Nephron (organoid): ENCODE results near the gene COL24A1.

Experiments
- H3K27ac Mint-ChIP-seq, 3 experiments: 2 replicates each; pipeline ENCODE4 v1.8.0; 2020; ENCODE audit warnings: mixed read lengths in 3 of 3, mild to moderate bottlenecking in 2 of 3, moderate library complexity in 1 of 3
- H3K27me3 Mint-ChIP-seq: 2 replicates; pipeline ENCODE4 v1.8.0; 2021; ENCODE audit warnings: low read depth, mild to moderate bottlenecking, moderate library complexity, mixed read lengths
- H3K36me3 Mint-ChIP-seq: 2 replicates; pipeline ENCODE4 v1.8.0; 2020; ENCODE audit warnings: low read depth, mixed read lengths
- H3K4me1 Mint-ChIP-seq: 2 replicates; pipeline ENCODE4 v1.8.0; 2020; ENCODE audit warnings: mixed read lengths
- H3K4me3 Mint-ChIP-seq, 3 experiments: 2 replicates each; pipeline ENCODE4 v1.8.0; 2020; ENCODE audit warnings: mild to moderate bottlenecking in 3 of 3, mixed read lengths in 3 of 3, moderate library complexity in 2 of 3
- H3K9me3 Mint-ChIP-seq: 2 replicates; pipeline ENCODE4 v1.8.0; 2020; ENCODE audit warnings: mixed read lengths
- TF ChIP-seq, protein P1 (sequence below), 3 experiments: fragments of 200-600 bp; sonication (generic); IDR thresholded peaks; one replicate each; pipeline ENCODE4 v1.5.0; 2021; ENCODE audit warnings: antibody characterized with exemption in 3 of 3; ENCODE audit not compliant: unreplicated experiment in 3 of 3

The COL24A1 gene

DNA sequence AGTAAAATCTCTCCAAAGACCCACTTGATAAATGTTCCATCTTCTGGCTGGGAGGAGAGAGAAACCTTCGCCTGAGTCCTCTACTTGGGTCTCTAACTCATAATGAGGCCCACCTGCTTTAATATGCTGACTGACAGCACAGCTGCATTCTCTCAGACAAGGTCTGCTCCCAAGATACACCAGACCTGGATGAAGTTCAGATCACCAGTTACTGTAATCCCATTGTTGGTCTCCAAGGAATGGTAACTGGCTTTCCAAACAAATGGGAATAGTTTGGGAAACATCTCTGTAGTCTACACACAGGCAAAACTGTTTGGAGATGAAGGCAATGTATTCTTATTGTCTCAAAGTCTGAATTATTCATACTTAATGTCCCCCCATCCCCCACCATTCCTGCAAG, 27.9 kb upstream of the COL24A1 start:
- Mint-ChIP-seq H3K4me3 (no peak overlapping the region), H3K4me1 (peaks cover 21% of the 10 kb centered on the region), H3K27me3 (peaks cover 4% of the 10 kb centered on the region), H3K27ac (no peak overlapping the region), H3K9me3 (peaks cover 3% of the 10 kb centered on the region), H3K36me3 (no peaks in the 10 kb centered on the region)
- TF ChIP-seq, protein P1, sequence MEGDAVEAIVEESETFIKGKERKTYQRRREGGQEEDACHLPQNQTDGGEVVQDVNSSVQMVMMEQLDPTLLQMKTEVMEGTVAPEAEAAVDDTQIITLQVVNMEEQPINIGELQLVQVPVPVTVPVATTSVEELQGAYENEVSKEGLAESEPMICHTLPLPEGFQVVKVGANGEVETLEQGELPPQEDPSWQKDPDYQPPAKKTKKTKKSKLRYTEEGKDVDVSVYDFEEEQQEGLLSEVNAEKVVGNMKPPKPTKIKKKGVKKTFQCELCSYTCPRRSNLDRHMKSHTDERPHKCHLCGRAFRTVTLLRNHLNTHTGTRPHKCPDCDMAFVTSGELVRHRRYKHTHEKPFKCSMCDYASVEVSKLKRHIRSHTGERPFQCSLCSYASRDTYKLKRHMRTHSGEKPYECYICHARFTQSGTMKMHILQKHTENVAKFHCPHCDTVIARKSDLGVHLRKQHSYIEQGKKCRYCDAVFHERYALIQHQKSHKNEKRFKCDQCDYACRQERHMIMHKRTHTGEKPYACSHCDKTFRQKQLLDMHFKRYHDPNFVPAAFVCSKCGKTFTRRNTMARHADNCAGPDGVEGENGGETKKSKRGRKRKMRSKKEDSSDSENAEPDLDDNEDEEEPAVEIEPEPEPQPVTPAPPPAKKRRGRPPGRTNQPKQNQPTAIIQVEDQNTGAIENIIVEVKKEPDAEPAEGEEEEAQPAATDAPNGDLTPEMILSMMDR (IDR thresholded peaks at IDR 0.05; ENCODE audit: unreplicated experiment in 3 of 3) = no peak

DNA sequence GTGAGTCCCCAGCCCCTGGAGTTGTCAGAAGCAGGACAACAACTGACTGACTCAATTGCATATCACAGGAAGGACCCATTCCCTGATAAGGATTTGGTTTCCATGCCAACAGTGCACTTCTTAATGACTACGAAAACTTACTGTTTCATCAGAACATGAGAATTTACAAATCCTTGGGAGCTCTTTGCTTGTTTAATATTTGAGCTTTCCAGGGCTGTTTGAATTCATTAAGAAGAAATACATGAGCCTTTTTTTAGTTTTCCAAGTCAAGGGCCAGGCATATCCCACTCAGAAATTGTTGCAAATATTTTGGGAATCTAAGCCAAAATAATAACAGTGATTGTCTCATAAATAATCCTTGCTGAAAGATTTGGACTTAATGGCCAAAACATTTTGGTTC, 27.2 kb upstream of the COL24A1 start:
- H3K9me3 Mint-ChIP-seq = peaks cover 3% of the 10 kb centered on the region
- no peak overlapping the region for H3K4me3 Mint-ChIP-seq
- TF ChIP-seq, protein P1 (IDR thresholded peaks at IDR 0.05; ENCODE audit: unreplicated experiment in 3 of 3) = no peak
- H3K27ac Mint-ChIP-seq = no peak overlapping the region
- H3K27me3 Mint-ChIP-seq = peaks cover 8% of the 10 kb centered on the region
- no peaks in the 10 kb centered on the region for H3K36me3 Mint-ChIP-seq
- peaks cover 21% of the 10 kb centered on the region for H3K4me1 Mint-ChIP-seq

DNA sequence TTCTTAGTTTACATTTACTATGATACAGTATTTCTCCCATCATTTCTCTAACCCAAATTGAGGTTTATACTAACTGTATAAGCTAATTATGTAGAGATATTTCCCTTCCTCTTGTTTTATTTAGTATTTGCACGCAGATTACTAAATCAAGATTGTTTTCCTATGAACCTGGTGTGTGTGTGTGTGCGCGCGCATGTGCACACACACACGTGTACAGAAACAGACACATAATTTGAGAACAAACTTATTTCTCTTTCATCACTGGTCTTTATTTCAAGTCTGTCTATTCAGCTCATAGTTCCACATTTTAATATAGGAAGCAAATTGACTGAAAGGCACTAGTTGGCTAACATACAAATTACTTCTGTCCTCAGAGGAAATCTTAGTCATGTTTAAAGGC, 19.7 kb upstream of the COL24A1 start:
- Mint-ChIP-seq H3K4me3 (no peak overlapping the region), H3K36me3 (no peaks in the 10 kb centered on the region), H3K27me3 (peaks cover 4% of the 10 kb centered on the region), H3K27ac (no peak overlapping the region), H3K4me1 (peaks cover 9% of the 10 kb centered on the region), H3K9me3 (peaks cover 3% of the 10 kb centered on the region)
- TF ChIP-seq, protein P1 (IDR thresholded peaks at IDR 0.05; ENCODE audit: unreplicated experiment in 3 of 3) = no peak

DNA sequence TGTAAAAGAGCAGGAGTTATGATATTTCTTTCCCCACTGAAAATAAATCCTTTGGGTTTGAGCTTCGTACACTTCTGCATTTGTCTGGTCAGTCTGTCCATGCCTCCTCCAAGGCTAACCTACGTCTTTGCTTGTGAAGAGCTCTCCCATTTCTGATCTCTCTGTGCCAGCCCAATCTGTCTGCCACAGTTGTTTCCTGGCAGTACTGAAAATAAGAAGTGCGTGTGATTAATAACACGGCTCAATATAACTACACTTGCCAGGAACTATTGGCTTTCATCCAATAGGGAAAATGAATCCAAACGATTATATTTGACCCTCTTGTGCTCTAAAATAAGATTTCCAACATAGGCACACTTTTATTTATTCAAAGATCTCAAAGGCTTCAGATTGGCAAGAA, 19.2 kb upstream of the COL24A1 start:
- Mint-ChIP-seq H3K27ac (no peak overlapping the region), H3K4me3 (peak overlapping the region in 1 of 3 experiments; percentile 20), H3K27me3 (peaks cover 4% of the 10 kb centered on the region), H3K36me3 (no peaks in the 10 kb centered on the region), H3K9me3 (peaks cover 3% of the 10 kb centered on the region), H3K4me1 (peaks cover 9% of the 10 kb centered on the region)
- TF ChIP-seq, protein P1 (IDR thresholded peaks at IDR 0.05; ENCODE audit: unreplicated experiment in 3 of 3) = no peak

DNA sequence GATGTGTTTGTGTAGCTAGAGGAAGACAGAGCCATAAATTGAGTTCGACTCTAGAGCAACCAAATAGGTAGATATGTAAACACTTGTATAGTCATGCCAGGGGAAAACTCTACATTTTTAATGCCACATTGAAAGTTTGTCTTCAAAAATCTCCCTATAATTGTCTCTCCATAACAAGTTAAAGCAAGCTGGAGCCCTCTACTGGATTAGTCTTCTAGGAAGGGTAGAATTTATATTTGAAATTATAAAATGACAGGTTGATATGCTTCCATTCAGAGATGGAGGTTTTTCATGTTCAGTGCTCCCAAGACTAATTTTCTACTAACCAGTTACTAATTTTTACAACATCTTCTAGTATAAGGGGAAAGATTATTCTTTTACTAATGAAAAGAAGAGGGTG, 13.1 kb upstream of the COL24A1 start:
- Mint-ChIP-seq H3K27ac (no peak overlapping the region), H3K4me1 (no peaks in the 10 kb centered on the region), H3K36me3 (peaks cover 4% of the 10 kb centered on the region), H3K27me3 (peaks cover 4% of the 10 kb centered on the region), H3K9me3 (peaks cover 18% of the 10 kb centered on the region), H3K4me3 (no peak overlapping the region)
- TF ChIP-seq, protein P1 (IDR thresholded peaks at IDR 0.05; ENCODE audit: unreplicated experiment in 3 of 3) = no peak

DNA sequence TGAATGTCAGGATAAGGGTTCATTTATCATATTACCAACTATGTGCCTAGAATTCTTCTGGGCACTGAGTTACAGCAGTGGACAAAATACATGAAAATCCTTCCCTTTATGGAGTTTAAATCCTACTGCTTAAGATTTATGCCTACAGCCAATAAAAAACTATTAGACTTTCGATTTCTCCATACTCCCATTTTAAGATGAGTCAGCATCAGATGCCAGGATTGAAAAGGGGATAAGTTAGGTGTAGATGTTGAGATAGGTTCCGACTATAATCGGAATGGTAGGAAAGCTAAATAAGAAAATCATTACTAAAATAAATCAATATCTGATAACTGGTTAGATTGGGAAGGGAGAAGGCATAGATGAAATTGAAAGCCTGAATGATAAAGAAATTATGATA, 3.2 kb upstream of the COL24A1 start:
- no peaks in the 10 kb centered on the region for H3K36me3 Mint-ChIP-seq
- H3K27me3 Mint-ChIP-seq = peaks cover 25% of the 10 kb centered on the region
- no peak overlapping the region for H3K27ac Mint-ChIP-seq
- peaks cover 12% of the 10 kb centered on the region for H3K4me1 Mint-ChIP-seq
- peaks cover 5% of the 10 kb centered on the region for H3K9me3 Mint-ChIP-seq
- H3K4me3 Mint-ChIP-seq = no peak overlapping the region
- TF ChIP-seq, protein P1 (IDR thresholded peaks at IDR 0.05; ENCODE audit: unreplicated experiment in 3 of 3) = no peak
